HG02759 (cell line): ENCODE data around the gene SV2C.

Experiments
- ATAC-seq: cut with Tn5 transposase; IDR thresholded peaks from one replicate; pipeline ENCODE4 v1.9.1; 2021; ENCODE audit warnings: mild to moderate bottlenecking, moderate library complexity; ENCODE audit not compliant: unreplicated experiment

Gene SV2C

GRCh38 chr5:76099756-76100155, 16.6 kb downstream of the SV2C start:
- no peak for ATAC-seq

- ATAC-seq = no peak
Measured at GRCh38 chr5:76104027-76104426, 20.8 kb downstream of the SV2C start.

- ATAC-seq = no peak
Measured at GRCh38 chr5:76106149-76106548, 23.0 kb downstream of the SV2C start.

GRCh38 chr5:76111477-76112174, 28.4 kb downstream of the SV2C start:
- no peak for ATAC-seq

- ATAC-seq = no peak
Measured at GRCh38 chr5:76113103-76113502, 29.9 kb downstream of the SV2C start.

- no peak for ATAC-seq
Measured at GRCh38 chr5:76114179-76114851, 31.1 kb downstream of the SV2C start.

GRCh38 chr5:76125346-76125745, 42.2 kb downstream of the SV2C start:
- ATAC-seq = no peak

GRCh38 chr5:76125888-76126287, 42.7 kb downstream of the SV2C start:
- ATAC-seq = no peak

- no peak for ATAC-seq
Measured at GRCh38 chr5:76134003-76134402, 50.8 kb downstream of the SV2C start.

- ATAC-seq = no peak
Measured at GRCh38 chr5:76134646-76135045, 51.5 kb downstream of the SV2C start.

- ATAC-seq = no peak
Measured at GRCh38 chr5:76137887-76138542, 54.8 kb downstream of the SV2C start.

- no peak for ATAC-seq
Measured at GRCh38 chr5:76143884-76144283, 60.7 kb downstream of the SV2C start.

GRCh38 chr5:76144513-76145274, 61.5 kb downstream of the SV2C start:
- ATAC-seq = no peak

GRCh38 chr5:76145945-76146344, 62.8 kb downstream of the SV2C start:
- ATAC-seq = no peak

- ATAC-seq = no peak
Measured at GRCh38 chr5:76149636-76150035, 66.5 kb downstream of the SV2C start.

- ATAC-seq = no peak
Measured at GRCh38 chr5:76152161-76152560, 69.0 kb downstream of the SV2C start.

GRCh38 chr5:76152700-76153099, 69.5 kb downstream of the SV2C start:
- no peak for ATAC-seq

- no peak for ATAC-seq
Measured at GRCh38 chr5:76153271-76153670, 70.1 kb downstream of the SV2C start.

GRCh38 chr5:76154009-76154690, 71.0 kb downstream of the SV2C start:
- no peak for ATAC-seq

GRCh38 chr5:76155536-76155935, 72.4 kb downstream of the SV2C start:
- no peak for ATAC-seq

- ATAC-seq = no peak
Measured at GRCh38 chr5:76162335-76162734, 79.2 kb downstream of the SV2C start.
